GM12801 (cell line): Measurements from ENCODE around the gene CABYR.

Source experiments
- TF ChIP-seq, protein P1 (sequence below): IDR thresholded peaks from one replicate; pipeline ENCODE4 v1.5.1; 2011; ENCODE audit warnings: control low read depth; ENCODE audit not compliant: insufficient read length; ENCODE audit errors: extremely low read depth

CABYR gene

DNA sequence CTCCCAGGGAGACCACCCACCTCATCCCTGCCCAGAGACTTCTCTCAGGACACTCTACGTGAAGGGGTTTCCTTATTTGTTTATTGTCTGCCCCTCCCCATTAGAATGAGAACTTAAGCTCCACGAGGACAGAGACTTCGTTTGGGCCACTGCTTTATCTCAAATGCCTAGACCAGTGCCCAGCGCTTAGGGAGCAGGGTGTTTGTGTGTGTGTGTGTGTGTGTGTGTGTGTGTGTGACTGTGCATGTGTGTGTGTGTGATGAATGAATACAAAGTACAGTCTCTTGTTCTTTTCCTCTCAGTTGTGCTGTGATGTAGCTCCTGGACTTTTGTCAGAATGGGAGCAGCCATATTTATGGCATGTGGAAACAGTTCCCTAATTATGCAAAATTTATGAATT is 34.4 kb upstream of the CABYR start:
- TF ChIP-seq, protein P1, sequence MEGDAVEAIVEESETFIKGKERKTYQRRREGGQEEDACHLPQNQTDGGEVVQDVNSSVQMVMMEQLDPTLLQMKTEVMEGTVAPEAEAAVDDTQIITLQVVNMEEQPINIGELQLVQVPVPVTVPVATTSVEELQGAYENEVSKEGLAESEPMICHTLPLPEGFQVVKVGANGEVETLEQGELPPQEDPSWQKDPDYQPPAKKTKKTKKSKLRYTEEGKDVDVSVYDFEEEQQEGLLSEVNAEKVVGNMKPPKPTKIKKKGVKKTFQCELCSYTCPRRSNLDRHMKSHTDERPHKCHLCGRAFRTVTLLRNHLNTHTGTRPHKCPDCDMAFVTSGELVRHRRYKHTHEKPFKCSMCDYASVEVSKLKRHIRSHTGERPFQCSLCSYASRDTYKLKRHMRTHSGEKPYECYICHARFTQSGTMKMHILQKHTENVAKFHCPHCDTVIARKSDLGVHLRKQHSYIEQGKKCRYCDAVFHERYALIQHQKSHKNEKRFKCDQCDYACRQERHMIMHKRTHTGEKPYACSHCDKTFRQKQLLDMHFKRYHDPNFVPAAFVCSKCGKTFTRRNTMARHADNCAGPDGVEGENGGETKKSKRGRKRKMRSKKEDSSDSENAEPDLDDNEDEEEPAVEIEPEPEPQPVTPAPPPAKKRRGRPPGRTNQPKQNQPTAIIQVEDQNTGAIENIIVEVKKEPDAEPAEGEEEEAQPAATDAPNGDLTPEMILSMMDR: no peak

- TF ChIP-seq, protein P1: no peak
These were observed 30.2 kb upstream of the CABYR start for GRCh38 chr18:24108641-24109040.

DNA sequence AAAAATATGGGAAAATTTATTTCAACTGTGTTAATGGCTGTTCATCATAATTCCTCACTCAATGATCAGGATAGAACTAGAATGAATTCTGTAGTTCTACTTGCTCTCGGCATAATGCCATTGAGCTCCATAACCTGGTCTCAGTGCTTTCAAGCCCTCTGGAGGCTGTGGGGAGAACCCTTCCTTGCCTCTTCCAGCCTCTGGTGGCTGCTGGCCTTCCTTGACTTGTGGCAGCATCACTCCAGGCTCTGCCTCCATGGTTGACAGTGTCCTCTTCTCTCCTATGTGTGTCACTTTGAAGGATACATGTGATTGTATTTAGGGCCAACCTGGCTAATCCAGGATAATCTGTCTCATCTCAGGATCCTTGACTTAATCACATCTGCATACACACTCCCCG is 26.9 kb upstream of the CABYR start:
- TF ChIP-seq, protein P1: no peak

- TF ChIP-seq, protein P1: no peak
These were observed 26.4 kb upstream of the CABYR start for GRCh38 chr18:24112464-24112863.

- TF ChIP-seq, protein P1: no peak
These were observed 25.8 kb upstream of the CABYR start for GRCh38 chr18:24112874-24113615.

DNA sequence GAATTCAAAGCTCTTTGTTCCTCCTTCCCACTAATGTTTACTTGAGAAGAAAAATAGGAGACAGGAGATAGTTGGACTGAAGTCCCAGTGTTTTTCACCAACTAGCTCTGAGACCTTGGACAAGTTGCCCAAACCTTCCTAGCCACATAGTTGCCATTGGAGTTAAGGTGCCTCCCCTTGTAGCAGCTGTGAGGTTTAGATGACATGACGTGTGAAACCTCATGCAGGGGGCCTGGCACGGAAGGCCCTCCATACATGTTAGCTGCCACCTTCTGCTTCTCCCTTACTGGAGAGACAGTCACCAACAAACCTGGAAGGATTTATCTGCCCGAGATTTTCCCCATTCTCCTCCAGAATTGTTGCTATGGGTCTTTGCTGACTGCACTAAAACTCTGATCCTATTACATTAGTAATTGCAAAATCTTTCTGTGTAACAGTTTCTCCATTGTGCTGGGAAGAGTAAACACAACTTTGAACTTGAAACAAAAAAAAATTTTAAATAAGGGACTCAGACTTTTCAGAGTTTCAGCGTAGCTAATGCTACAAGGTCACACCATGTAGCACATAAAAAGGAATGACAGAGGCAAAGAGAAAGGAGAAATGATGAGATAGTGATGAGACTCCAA is 23.8 kb upstream of the CABYR start:
- TF ChIP-seq, protein P1: no peak

DNA sequence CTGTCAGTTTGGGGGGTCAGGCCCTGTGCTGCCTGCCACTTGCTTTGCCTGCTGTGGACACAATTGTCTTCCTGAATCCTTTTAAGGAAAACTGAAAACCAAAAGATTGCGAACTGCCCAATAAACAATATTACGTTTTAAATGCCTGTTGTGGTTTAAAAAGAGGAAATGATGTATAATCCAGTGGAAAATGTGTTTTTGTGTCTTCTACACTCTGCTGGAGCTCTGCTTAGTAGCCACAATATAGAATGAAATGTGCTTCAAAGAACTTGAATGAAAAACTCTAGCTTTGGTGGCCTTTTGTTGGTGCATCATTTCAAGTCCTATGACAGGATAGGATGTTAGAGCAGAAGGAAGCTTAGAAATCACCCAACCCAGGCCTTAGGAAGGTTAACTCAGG is 23.2 kb upstream of the CABYR start:
- TF ChIP-seq, protein P1: no peak
